Suprapubic skin (tissue), 4 donors: Measurements from ENCODE around the gene VCAN. TPM values are rescaled to one million over a fixed set of nuclear protein-coding genes. Genes with fewer than 3 reads are reported as not detected.

ENCODE experiments used
- DNase-seq, 2 donors: peaks; one replicate each; pipeline ENCODE4 v3.0.0-alpha.2; 2019; ENCODE audit warnings: low spot score in 2 of 2
- H3K27ac ChIP-seq: fragments of 200-600 bp; sonication (generic); one replicate; pipeline ENCODE4 v1.5.1; 2019
- H3K27me3 ChIP-seq: fragments of 200-600 bp; sonication (generic); one replicate; pipeline ENCODE4 v1.5.1; 2019
- H3K36me3 ChIP-seq: fragments of 200-600 bp; sonication (generic); one replicate; pipeline ENCODE4 v1.5.1; 2019
- H3K4me1 ChIP-seq: fragments of 200-600 bp; sonication (generic); one replicate; pipeline ENCODE4 v1.5.1; 2019
- H3K4me3 ChIP-seq: fragments of 200-600 bp; sonication (generic); one replicate; pipeline ENCODE4 v1.5.1; 2019; ENCODE audit warnings: mild to moderate bottlenecking
- H3K9me3 ChIP-seq: fragments of 200-600 bp; sonication (generic); one replicate; pipeline ENCODE4 v1.5.1; 2019
- EP300 ChIP-seq: sonication (generic); formaldehyde crosslinking; IDR thresholded peaks from one replicate; pipeline ENCODE4 v1.6.1; 2017; ENCODE audit warnings: antibody characterized with exemption
- POLR2A ChIP-seq, 2 donors: fragments of 450-650 bp; IDR thresholded peaks; one replicate each; pipeline ENCODE4 v1.6.1; 2017; ENCODE audit warnings: antibody characterized with exemption in 2 of 2, mild to moderate bottlenecking in 2 of 2, moderate library complexity in 2 of 2
- POLR2AphosphoS5 ChIP-seq, 3 donors: sonication (generic); formaldehyde crosslinking; IDR thresholded peaks; one replicate each; pipeline ENCODE4 v1.6.1; 2017; ENCODE audit warnings: antibody characterized with exemption in 3 of 3
- WGBS: methylation state at CpG from one replicate; pipeline ENCODE4 v1.1.5; 2018; 5-methylcytosine and 5-hydroxymethylcytosine counted together
- total RNA-seq, 4 donors: library from RNA; depleted of rRNA; stranded (reverse); fragments of >200 nt; gene quantifications; one replicate each; pipeline ENCODE4 v1.1.0, GENCODE V29; 2016
- TF ChIP-seq, protein P1 (sequence below), 2 donors: fragments of 200-600 bp in 1 of 2; fragments of 450-650 bp in 1 of 2; sonication (generic) in 1 of 2; IDR thresholded peaks; one replicate each; pipeline ENCODE4 v1.5.1; 2016 to 2019; ENCODE audit warnings: antibody characterized with exemption in 2 of 2, mild to moderate bottlenecking in 1 of 2, moderate library complexity in 1 of 2

VCAN gene
- total RNA-seq, 4 donors from 2014 or later, result 22.8 to 30.3 (median 24.0) TPM

- Histone ChIP-seq H3K27me3 (no peaks in the 10 kb centered on the region), H3K4me3 (no peak overlapping the region), H3K36me3 (no peaks in the 10 kb centered on the region), H3K27ac (no peak overlapping the region), H3K9me3 (no peaks in the 10 kb centered on the region), H3K4me1 (no peaks in the 10 kb centered on the region)
- no peak for TF ChIP-seq POLR2AphosphoS5 (IDR thresholded peaks at IDR 0.05)
- no peak for TF ChIP-seq POLR2A (IDR thresholded peaks at IDR 0.05)
- TF ChIP-seq, protein P1, sequence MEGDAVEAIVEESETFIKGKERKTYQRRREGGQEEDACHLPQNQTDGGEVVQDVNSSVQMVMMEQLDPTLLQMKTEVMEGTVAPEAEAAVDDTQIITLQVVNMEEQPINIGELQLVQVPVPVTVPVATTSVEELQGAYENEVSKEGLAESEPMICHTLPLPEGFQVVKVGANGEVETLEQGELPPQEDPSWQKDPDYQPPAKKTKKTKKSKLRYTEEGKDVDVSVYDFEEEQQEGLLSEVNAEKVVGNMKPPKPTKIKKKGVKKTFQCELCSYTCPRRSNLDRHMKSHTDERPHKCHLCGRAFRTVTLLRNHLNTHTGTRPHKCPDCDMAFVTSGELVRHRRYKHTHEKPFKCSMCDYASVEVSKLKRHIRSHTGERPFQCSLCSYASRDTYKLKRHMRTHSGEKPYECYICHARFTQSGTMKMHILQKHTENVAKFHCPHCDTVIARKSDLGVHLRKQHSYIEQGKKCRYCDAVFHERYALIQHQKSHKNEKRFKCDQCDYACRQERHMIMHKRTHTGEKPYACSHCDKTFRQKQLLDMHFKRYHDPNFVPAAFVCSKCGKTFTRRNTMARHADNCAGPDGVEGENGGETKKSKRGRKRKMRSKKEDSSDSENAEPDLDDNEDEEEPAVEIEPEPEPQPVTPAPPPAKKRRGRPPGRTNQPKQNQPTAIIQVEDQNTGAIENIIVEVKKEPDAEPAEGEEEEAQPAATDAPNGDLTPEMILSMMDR (IDR thresholded peaks at IDR 0.05), result no peak
- TF ChIP-seq EP300, result no peak
- DNase-seq, result no peak
- WGBS, result 71% methylated on average over 1 of the region's 1 CpG
Measured at GRCh38 chr5:83487155-83487554, 15.6 kb downstream of the VCAN start.

GRCh38 chr5:83488271-83488670 is 16.7 kb downstream of the VCAN start:
- Histone ChIP-seq H3K4me3 (no peak overlapping the region), H3K27me3 (no peaks in the 10 kb centered on the region), H3K4me1 (no peaks in the 10 kb centered on the region), H3K27ac (no peak overlapping the region), H3K36me3 (no peaks in the 10 kb centered on the region), H3K9me3 (no peaks in the 10 kb centered on the region)
- WGBS, result 39% methylated on average over 1 of the region's 1 CpG
- TF ChIP-seq POLR2A (IDR thresholded peaks at IDR 0.05) (no peak), POLR2AphosphoS5 (IDR thresholded peaks at IDR 0.05) (no peak)
- TF ChIP-seq, protein P1 (IDR thresholded peaks at IDR 0.05), result no peak
- DNase-seq, result no peak

DNA sequence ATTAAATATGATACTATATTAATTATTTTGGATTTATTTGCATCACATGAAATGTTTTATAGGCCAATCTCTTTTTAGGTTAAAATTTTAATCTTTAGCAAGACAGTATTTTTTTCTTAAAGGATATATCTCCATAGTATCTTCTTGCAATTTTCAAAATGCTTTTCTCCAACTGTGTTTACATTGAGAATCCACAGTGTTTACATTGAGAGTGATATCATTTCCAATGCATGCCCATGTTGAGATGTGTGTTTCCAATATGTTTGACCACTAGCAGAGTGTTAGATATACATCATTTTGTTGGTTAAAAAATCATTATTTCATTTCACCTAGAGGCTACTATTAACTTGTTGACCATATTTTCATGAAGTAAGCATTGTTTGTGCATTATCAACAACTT is 17.3 kb downstream of the VCAN start:
- no peaks in the 10 kb centered on the region for H3K36me3 ChIP-seq
- H3K4me3 ChIP-seq, result no peak overlapping the region
- no peaks in the 10 kb centered on the region for H3K9me3 ChIP-seq
- no peak for TF ChIP-seq POLR2A (IDR thresholded peaks at IDR 0.05)
- no peaks in the 10 kb centered on the region for H3K27me3 ChIP-seq
- H3K4me1 ChIP-seq, result no peaks in the 10 kb centered on the region
- DNase-seq, result no peak
- no peak overlapping the region for H3K27ac ChIP-seq

DNA sequence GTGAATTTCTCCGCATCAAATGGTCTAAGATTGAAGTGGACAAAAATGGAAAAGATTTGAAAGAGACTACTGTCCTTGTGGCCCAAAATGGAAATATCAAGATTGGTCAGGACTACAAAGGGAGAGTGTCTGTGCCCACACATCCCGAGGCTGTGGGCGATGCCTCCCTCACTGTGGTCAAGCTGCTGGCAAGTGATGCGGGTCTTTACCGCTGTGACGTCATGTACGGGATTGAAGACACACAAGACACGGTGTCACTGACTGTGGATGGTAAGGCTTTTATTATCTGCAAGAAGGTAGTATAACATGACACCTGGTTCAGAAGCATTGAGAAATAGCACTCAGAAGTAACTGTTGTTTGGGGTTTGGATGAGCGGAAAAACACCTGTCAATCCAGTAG is 18.7 kb downstream of the VCAN start:
- no peaks in the 10 kb centered on the region for H3K9me3 ChIP-seq
- no peaks in the 10 kb centered on the region for H3K36me3 ChIP-seq
- H3K27me3 ChIP-seq, result no peaks in the 10 kb centered on the region
- no peak overlapping the region for H3K4me3 ChIP-seq
- DNase-seq, result no peak
- no peak overlapping the region for H3K27ac ChIP-seq
- H3K4me1 ChIP-seq, result no peaks in the 10 kb centered on the region
- 87% methylated on average over 9 of the region's 9 CpGs for WGBS
- no peak for TF ChIP-seq EP300
- TF ChIP-seq POLR2A (IDR thresholded peaks at IDR 0.05), result no peak
- no peak for TF ChIP-seq POLR2AphosphoS5 (IDR thresholded peaks at IDR 0.05)
- TF ChIP-seq, protein P1 (IDR thresholded peaks at IDR 0.05), result no peak

- no peak for DNase-seq
- Histone ChIP-seq H3K27me3 (no peaks in the 10 kb centered on the region), H3K36me3 (no peaks in the 10 kb centered on the region), H3K9me3 (no peaks in the 10 kb centered on the region), H3K4me1 (no peaks in the 10 kb centered on the region), H3K4me3 (no peak overlapping the region), H3K27ac (no peak overlapping the region)
- WGBS, result 86% methylated on average over 1 of the region's 1 CpG
- no peak for TF ChIP-seq EP300
- no peak for TF ChIP-seq POLR2A (IDR thresholded peaks at IDR 0.05)
- TF ChIP-seq POLR2AphosphoS5 (IDR thresholded peaks at IDR 0.05), result no peak
- TF ChIP-seq, protein P1 (IDR thresholded peaks at IDR 0.05), result no peak
Measured at GRCh38 chr5:83492331-83492730, 20.8 kb downstream of the VCAN start.

DNA sequence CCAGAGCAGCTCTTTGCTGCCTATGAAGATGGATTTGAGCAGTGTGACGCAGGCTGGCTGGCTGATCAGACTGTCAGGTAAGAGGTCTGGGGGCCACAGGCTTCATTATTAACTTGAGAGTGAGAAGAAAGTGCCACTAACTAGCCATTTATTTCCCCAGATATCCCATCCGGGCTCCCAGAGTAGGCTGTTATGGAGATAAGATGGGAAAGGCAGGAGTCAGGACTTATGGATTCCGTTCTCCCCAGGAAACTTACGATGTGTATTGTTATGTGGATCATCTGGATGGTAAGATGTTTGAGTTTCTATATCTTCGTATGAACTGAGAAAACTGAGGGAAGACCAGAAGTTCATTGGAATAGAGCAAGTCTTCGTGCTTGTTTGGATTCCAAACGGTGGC is 22.1 kb downstream of the VCAN start:
- H3K27me3 ChIP-seq, result no peaks in the 10 kb centered on the region
- no peaks in the 10 kb centered on the region for H3K9me3 ChIP-seq
- no peak overlapping the region for H3K27ac ChIP-seq
- no peak overlapping the region for H3K4me3 ChIP-seq
- TF ChIP-seq POLR2AphosphoS5 (IDR thresholded peaks at IDR 0.05) (no peak), EP300 (no peak), POLR2A (IDR thresholded peaks at IDR 0.05) (no peak)
- TF ChIP-seq, protein P1 (IDR thresholded peaks at IDR 0.05), result no peak
- DNase-seq, result no peak
- 84% methylated on average over 7 of the region's 7 CpGs for WGBS
- no peaks in the 10 kb centered on the region for H3K36me3 ChIP-seq
- no peaks in the 10 kb centered on the region for H3K4me1 ChIP-seq
